ENCODE data around the gene ACTL10.

DNA sequence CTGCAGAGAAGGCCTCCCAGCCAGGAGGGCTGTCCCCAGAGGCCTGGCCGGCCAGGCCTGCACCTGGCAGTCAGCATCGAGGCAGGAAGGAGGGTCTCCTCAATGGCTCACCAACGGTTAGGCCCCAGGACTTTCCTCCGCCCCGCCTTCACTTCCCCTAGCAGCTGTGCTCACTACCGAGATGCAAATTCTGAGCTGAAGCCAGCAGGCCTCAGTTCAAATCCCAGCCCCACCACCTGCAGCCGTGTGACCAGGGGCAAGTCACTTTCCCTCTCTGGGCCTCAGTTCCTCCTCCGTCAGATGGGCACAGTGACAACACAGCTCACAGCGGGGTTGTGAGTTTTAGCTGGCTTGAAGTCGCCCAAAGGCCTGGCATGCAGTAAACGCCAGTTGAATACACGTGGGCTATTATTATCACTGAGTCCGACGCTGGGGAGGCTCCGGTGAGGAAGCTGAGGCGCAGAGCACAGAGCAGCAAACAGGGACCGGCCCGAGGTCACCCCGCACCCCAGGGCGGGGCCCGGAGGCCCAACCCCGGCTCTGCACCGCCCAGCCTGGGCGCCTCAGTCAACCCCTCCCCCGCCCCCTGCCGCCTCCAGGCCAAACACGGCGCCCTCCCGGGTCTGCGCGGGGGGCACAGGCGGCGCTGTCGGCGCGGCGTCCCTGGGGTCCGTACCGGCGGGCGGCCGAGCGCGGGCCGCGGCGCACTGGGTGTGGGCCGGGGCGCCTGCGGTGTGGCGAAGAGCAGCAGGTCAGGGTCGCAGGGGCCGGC is 18.8 kb downstream of the ACTL10 start:
- TF ChIP-seq POLR2AphosphoS5 (IDR thresholded peaks at IDR 0.05; ENCODE audit: low read depth, low read length) = no peak
- TF ChIP-seq SIN3A (IDR thresholded peaks at IDR 0.05; ENCODE audit: borderline replicate concordance, insufficient read depth, low read length) = no peak
